Measurements from ENCODE around the gene TCP1. TPM values are rescaled to one million over a fixed set of nuclear protein-coding genes. Genes with fewer than 3 reads are reported as not detected.

TCP1 gene
- total and polyA plus RNA-seq, 2 of the 13 experiments (the other 11 are each of a cell fraction or from before 2014, with no cell fraction given), result 116 to 553 TPM

- TF ChIP-seq, protein P1, sequence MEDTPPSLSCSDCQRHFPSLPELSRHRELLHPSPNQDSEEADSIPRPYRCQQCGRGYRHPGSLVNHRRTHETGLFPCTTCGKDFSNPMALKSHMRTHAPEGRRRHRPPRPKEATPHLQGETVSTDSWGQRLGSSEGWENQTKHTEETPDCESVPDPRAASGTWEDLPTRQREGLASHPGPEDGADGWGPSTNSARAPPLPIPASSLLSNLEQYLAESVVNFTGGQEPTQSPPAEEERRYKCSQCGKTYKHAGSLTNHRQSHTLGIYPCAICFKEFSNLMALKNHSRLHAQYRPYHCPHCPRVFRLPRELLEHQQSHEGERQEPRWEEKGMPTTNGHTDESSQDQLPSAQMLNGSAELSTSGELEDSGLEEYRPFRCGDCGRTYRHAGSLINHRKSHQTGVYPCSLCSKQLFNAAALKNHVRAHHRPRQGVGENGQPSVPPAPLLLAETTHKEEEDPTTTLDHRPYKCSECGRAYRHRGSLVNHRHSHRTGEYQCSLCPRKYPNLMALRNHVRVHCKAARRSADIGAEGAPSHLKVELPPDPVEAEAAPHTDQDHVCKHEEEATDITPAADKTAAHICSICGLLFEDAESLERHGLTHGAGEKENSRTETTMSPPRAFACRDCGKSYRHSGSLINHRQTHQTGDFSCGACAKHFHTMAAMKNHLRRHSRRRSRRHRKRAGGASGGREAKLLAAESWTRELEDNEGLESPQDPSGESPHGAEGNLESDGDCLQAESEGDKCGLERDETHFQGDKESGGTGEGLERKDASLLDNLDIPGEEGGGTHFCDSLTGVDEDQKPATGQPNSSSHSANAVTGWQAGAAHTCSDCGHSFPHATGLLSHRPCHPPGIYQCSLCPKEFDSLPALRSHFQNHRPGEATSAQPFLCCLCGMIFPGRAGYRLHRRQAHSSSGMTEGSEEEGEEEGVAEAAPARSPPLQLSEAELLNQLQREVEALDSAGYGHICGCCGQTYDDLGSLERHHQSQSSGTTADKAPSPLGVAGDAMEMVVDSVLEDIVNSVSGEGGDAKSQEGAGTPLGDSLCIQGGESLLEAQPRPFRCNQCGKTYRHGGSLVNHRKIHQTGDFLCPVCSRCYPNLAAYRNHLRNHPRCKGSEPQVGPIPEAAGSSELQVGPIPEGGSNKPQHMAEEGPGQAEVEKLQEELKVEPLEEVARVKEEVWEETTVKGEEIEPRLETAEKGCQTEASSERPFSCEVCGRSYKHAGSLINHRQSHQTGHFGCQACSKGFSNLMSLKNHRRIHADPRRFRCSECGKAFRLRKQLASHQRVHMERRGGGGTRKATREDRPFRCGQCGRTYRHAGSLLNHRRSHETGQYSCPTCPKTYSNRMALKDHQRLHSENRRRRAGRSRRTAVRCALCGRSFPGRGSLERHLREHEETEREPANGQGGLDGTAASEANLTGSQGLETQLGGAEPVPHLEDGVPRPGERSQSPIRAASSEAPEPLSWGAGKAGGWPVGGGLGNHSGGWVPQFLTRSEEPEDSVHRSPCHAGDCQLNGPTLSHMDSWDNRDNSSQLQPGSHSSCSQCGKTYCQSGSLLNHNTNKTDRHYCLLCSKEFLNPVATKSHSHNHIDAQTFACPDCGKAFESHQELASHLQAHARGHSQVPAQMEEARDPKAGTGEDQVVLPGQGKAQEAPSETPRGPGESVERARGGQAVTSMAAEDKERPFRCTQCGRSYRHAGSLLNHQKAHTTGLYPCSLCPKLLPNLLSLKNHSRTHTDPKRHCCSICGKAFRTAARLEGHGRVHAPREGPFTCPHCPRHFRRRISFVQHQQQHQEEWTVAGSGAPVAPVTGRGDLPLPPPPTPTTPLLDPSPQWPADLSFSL (CRISPR knock-in tag; IDR thresholded peaks at IDR 0.05), result no peak
- TF ChIP-seq, protein P2, sequence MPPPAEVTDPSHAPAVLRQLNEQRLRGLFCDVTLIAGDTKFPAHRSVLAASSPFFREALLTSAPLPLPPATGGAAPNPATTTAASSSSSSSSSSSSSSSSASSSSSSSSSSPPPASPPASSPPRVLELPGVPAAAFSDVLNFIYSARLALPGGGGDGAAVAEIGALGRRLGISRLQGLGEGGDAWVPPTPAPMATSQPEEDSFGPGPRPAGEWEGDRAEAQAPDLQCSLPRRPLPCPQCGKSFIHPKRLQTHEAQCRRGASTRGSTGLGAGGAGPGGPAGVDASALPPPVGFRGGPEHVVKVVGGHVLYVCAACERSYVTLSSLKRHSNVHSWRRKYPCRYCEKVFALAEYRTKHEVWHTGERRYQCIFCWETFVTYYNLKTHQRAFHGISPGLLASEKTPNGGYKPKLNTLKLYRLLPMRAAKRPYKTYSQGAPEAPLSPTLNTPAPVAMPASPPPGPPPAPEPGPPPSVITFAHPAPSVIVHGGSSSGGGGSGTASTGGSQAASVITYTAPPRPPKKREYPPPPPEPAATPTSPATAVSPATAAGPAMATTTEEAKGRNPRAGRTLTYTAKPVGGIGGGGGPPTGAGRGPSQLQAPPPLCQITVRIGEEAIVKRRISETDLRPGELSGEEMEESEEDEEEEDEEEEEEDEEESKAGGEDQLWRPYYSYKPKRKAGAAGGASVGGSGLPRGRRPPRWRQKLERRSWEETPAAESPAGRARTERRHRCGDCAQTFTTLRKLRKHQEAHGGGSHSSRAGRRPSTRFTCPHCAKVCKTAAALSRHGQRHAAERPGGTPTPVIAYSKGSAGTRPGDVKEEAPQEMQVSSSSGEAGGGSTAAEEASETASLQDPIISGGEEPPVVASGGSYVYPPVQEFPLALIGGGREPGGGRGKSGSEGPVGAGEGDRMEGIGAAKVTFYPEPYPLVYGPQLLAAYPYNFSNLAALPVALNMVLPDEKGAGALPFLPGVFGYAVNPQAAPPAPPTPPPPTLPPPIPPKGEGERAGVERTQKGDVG (CRISPR knock-in tag; IDR thresholded peaks at IDR 0.05; ENCODE audit: borderline replicate concordance), result peak; percentile 65; the same call in 1 of the 2 replicates
- TF ChIP-seq RNF2 (conservative IDR thresholded peaks at IDR 0.05; ENCODE audit: low read depth) (no peak), MTF2 (CRISPR knock-in tag; IDR thresholded peaks at IDR 0.05; ENCODE audit: borderline replicate concordance) (no peak), RFX3 (CRISPR knock-in tag; IDR thresholded peaks at IDR 0.05) (no peak), SNAPC2 (CRISPR knock-in tag; IDR thresholded peaks at IDR 0.05) (peak; percentile 62; the same call in 1 of the 2 replicates), STAT5B (CRISPR knock-in tag; IDR thresholded peaks at IDR 0.05) (0 out of 2 replicates have a peak, but pooled peaks have one; percentile 92), ZBTB39 (CRISPR knock-in tag; IDR thresholded peaks at IDR 0.05) (no peak), NAIF1 (CRISPR knock-in tag; IDR thresholded peaks at IDR 0.05; ENCODE audit: borderline replicate concordance) (0 out of 2 replicates have a peak, but pooled peaks have one; percentile 84)
- TF ChIP-seq, protein P3, sequence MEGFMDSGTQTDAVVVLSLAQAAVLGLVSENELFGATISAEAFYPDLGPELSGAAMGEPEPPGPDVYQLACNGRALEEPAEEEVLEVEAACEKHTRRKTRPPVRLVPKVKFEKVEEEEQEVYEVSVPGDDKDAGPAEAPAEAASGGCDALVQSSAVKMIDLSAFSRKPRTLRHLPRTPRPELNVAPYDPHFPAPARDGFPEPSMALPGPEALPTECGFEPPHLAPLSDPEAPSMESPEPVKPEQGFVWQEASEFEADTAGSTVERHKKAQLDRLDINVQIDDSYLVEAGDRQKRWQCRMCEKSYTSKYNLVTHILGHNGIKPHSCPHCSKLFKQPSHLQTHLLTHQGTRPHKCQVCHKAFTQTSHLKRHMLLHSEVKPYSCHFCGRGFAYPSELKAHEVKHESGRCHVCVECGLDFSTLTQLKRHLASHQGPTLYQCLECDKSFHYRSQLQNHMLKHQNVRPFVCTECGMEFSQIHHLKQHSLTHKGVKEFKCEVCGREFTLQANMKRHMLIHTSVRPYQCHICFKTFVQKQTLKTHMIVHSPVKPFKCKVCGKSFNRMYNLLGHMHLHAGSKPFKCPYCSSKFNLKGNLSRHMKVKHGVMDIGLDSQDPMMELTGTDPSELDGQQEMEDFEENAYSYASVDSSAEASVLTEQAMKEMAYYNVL (CRISPR knock-in tag; IDR thresholded peaks at IDR 0.05; ENCODE audit: borderline replicate concordance), result peak; percentile 73
- TF ChIP-seq, protein P4, sequence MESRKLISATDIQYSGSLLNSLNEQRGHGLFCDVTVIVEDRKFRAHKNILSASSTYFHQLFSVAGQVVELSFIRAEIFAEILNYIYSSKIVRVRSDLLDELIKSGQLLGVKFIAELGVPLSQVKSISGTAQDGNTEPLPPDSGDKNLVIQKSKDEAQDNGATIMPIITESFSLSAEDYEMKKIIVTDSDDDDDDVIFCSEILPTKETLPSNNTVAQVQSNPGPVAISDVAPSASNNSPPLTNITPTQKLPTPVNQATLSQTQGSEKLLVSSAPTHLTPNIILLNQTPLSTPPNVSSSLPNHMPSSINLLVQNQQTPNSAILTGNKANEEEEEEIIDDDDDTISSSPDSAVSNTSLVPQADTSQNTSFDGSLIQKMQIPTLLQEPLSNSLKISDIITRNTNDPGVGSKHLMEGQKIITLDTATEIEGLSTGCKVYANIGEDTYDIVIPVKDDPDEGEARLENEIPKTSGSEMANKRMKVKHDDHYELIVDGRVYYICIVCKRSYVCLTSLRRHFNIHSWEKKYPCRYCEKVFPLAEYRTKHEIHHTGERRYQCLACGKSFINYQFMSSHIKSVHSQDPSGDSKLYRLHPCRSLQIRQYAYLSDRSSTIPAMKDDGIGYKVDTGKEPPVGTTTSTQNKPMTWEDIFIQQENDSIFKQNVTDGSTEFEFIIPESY (CRISPR knock-in tag; IDR thresholded peaks at IDR 0.05), result no peak
These were observed 27.3 kb downstream of the TCP1 start, which contains the start of gene ACAT2 (continued) for GRCh38 chr6:159761873-159762680.

Data from HepG2 (cell line).